Lung microvascular endothelial cell (primary cell): ENCODE measurements around the gene GABRD. TPM values are rescaled to one million over a fixed set of nuclear protein-coding genes. Genes with fewer than 3 reads are reported as not detected.

ENCODE experiments used
- DNase-seq, 2 donors: peaks; one replicate each; pipeline versions ENCODE4 v3.0.0 to v3.0.0-alpha.2; 2010; ENCODE audit warnings: low read depth in 2 of 2
- total RNA-seq: library from RNA; depleted of rRNA; stranded (reverse); fragments of >200 nt; gene quantifications from 2 replicates; pipeline ENCODE4 v1.2.1, GENCODE V29; 2014

The GABRD gene
- total RNA-seq, 1 donor from 2014 or later: 0.20 TPM

GRCh38 chr1:2014741-2015735, 4.1 kb upstream of the GABRD start:
- DNase-seq: peak; percentile 17 to 56

GRCh38 chr1:2016123-2016522, 3.0 kb upstream of the GABRD start:
- no peak for DNase-seq

DNA sequence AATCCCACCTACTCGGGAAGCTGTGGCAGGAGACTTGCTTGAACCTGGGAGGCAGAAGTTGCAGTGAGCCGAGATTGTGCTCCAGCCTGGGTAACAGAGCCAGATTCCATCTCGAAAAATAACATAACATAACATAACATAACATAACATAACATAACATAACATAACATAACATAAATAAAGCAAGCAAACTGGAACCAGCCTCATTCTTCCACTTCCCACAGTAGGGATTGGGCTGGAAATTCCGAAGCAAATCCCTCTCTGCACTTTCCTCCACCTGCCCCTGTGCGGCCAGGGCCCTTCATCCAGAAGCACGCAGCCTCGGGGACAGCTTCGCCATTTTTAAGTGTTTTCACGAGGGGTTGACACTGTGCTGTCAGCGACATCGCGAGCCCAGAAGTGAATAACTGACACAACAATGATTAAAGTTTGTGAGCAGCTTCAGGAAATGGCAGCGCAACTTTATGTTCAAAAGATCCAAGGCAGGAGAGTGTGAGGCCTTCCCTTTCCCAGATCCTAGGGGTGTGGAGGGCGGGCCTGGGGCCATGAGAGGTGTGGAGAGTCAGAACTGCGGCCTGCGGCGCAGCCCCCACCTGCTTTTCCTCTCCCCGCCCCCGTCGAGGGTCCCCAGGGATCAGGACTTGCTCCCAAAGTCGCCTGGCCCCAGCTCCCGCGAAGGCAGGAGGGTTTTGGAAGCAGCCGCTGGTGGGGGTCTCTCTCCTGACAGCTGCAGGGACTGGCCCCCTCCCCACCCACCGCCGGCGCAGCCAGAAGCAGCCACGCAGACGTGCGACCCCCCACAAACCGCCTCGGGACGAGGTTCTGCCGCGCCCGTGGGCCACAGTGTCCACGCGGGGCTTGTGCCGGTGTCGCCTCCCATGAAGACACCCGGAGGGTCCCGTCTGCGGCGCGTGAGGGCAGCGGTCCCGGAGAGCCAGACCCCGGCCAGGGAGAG, 651 bp upstream of the GABRD start:
- DNase-seq: no peak

GRCh38 chr1:2019571-2020309, 595 bp downstream of the GABRD start:
- DNase-seq: peak in 1 of 2 donors; percentile 37

DNA sequence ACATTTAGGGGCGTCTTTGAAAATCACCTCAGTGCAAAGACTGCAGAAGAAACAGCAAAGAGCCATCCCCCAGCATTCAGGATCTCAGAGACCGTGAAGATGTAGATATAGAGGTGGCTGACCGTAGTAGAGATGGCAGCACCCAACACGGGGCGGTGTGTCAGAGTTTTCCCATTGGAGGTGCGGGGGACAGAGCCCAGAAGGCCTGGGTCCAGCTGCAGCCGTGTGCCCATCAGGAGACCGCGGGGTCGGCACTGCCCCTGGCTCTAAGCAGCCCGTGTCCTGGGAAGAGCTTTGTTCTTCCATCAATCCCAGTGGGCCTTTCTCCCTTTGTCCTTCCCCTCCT, 1.1 kb downstream of the GABRD start:
- DNase-seq: no peak

- no peak for DNase-seq
These were observed 2.4 kb downstream of the GABRD start for GRCh38 chr1:2021550-2021949.

- DNase-seq: no peak
These were observed 3.1 kb downstream of the GABRD start for GRCh38 chr1:2022063-2022770.

- DNase-seq: no peak
These were observed 4.0 kb downstream of the GABRD start for GRCh38 chr1:2023187-2023586.

- no peak for DNase-seq
These were observed 5.3 kb downstream of the GABRD start for GRCh38 chr1:2024451-2024850.

DNA sequence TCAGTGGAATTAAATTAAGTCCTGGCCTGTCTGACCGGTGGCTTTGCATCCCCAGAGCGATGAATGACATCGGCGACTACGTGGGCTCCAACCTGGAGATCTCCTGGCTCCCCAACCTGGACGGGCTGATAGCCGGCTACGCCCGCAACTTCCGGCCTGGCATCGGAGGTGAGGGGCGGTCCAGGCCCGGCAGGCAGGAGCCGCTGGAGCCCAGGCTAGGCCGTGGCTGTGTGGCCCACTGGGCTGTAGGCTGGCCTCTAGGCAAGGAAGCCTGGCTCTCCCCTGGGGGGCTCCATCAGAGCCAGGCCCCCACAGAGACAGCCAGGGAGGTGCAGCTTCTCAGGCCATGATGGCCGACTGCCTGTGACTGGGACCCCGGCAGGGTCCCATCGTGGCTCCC, 5.7 kb downstream of the GABRD start:
- no peak for DNase-seq

DNA sequence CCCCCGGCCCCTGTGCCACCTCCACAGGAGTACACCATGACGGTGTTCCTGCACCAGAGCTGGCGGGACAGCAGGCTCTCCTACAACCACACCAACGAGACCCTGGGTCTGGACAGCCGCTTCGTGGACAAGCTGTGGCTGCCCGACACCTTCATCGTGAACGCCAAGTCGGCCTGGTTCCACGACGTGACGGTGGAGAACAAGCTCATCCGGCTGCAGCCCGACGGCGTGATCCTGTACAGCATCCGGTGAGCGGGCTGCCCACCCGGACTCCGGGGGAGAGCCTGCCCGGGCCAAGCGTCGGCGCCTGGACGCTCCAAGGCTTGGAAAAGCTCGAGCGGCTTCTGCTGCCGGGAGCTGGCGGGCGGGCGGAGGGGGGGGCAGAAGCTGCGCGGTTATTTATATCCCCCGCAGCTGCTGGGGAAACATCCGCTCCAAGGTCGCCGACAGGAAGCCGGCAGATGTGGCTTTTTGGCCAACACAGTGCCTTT, 6.4 kb downstream of the GABRD start:
- DNase-seq: peak in 1 of 2 donors; percentile 57

- DNase-seq: no peak
These were observed 8.9 kb downstream of the GABRD start for GRCh38 chr1:2027961-2028583.

GRCh38 chr1:2028870-2029560, 9.9 kb downstream of the GABRD start:
- DNase-seq: no peak

- no peak for DNase-seq
These were observed 10.4 kb downstream of the GABRD start for GRCh38 chr1:2029561-2029960.

DNA sequence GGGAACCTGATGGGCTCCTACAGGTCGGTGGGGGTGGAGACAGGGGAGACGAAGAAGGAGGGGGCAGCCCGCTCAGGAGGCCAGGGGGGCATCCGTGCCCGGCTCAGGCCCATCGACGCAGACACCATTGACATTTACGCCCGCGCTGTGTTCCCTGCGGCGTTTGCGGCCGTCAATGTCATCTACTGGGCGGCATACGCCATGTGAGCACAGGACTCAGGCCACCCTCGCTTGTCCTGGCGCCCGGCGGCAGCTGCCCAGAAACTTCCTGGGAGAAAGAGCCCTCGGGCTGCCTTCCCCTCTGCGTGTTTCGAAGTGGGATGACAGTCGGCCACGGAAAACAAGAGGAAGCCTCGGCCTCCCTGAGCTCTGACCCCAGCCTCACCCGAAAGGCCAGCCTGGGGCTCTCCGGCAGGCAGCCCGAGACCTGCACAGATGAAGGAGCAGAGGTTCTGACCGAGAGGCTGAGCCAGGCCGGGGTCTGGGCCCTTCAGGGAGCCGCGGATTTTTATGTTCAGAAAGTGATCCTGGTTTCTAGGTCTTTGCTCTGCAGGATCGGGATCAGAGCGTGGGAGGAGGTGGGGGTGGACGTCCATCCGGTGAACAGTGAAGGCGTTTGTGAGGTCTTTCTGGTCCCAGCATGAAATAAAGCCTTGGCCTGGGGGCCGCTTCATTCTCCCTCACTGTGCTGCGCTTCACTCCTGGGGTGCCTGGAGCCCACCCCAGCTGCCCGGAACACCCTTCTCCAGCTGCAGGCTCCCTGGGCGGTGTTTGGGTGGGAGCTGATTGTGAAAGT, 11.1 kb downstream of the GABRD start:
- no peak for DNase-seq

DNA sequence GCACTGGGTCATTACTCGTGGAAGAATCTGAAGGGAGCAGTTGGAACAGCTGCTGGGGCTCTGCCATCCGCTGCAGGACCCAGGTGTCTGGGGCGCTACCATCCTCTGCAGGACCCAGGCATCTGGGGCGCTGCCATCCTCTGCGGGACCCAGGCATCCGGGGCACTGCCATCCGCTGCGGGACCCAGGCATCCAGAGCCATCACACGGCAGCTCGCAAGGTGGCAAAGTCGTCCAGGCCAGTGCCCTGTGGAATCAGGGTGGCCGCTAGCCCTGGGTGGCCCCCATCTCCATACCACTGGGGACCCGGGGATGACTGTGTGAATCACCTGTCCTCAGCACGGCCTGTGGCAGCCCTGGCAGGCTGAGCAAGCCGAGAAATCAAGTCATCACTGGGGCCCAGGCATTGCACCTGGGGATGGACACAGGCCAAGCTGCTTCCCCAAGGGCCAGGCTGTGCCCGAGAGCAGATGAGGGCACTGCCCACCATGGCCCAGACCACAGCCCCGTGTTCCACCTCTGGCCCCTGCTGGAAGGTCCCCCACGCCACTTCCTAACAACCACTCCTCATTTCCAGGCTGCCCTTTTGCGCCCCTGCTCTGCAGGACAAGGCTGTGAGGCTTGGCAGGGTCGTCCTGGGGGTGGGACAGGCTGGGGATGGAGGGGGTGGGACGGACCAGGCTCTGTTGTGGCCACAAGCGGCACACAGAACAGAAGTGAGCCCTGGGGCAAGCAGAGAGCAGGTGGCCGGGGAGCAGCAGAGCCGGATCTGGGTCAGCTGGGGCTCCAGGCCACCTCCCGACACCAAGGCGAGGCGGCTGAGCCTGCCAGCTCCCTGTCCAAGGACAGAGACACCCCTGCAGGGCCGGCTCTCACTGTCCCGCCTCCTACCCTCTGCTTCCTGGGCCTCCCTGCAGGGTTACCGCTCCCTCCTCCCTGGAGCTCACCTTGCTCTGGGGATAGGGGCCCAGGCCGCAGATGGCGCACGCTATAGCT, 12.7 kb downstream of the GABRD start:
- no peak for DNase-seq

- no peak for DNase-seq
These were observed 13.6 kb downstream of the GABRD start for GRCh38 chr1:2032737-2033136.

DNA sequence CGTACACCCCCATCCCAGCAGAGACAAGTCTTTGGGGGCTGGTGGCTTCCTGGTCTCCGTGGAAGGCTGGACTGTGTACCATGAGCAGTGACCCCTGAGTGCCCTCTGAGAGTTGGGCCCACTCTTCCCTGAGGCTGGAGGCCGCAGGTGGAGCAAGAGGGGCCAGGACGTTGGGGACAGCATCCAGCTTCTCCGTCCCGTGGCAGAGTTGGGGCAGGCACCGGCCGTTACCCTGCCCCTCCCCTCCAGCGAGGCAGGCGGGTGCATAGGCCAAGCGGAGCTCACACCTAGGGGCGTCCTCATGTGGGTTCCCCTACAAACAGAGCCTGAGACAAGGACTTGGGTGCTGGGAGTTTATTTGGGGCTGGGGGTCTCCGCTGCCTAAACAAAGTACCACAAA, 14.0 kb downstream of the GABRD start:
- no peak for DNase-seq
